A549 (cell line): Measurements from ENCODE around the gene ARHGAP35. TPM values are rescaled to one million over a fixed set of nuclear protein-coding genes. Genes with fewer than 3 reads are reported as not detected.
A peak's percentile ranks its signal among the peaks of the same experiment; 100 is the strongest.

Experiments
- ATAC-seq, 2 experiments: fragments of 200-7000 bp in 1 of 2; fragments of >200 bp in 1 of 2; cut with Nextera tagmentation in 1 of 2; cut with Tn5 transposase in 1 of 2; 3 replicates each; pipeline versions ENCODE4 v1.8.0 to v1.9.1; 2018 to 2020; ENCODE audit warnings: mild to moderate bottlenecking in 1 of 2, moderate library complexity in 1 of 2
- CTCF ChIA-PET: fragments of 300-600 bp; sonication (Branson Sonifier 250); formaldehyde crosslinking; extraction: SDS; loops from one replicate; lab custom pipeline; 2021; ENCODE audit warnings: antibody characterized with exemption, inconsistent platforms; lab: Yijun Ruan, JAX
- POLR2A ChIA-PET: fragments of 350-600 bp; formaldehyde crosslinking; extraction: SDS; loops from one replicate; lab custom pipeline; 2021; ENCODE audit warnings: antibody characterized with exemption, inconsistent platforms; lab: Yijun Ruan, JAX
- DNase-seq, 2 experiments: peaks; one replicate each; pipeline versions ENCODE4 v3.0.0 to v3.0.0-alpha.2; 2011 to 2016; ENCODE audit warnings: low read depth in 1 of 2, low spot score in 1 of 2
- FAIRE-seq: peaks from 2 replicates; lab custom pipeline; 2011; peaks lifted over from hg19 to GRCh38; lab: Jason Lieb, UNC
- H3K27ac ChIP-seq, 2 experiments: fragments of >200 bp; sonication (Bioruptor Twin); formaldehyde crosslinking; 3 replicates each; pipeline ENCODE4 v1.5.1; 2016 to 2017
- H3K4me1 ChIP-seq: fragments of >200 bp; sonication (Bioruptor Twin); formaldehyde crosslinking; 3 replicates; pipeline ENCODE4 v1.6.1; 2016
- H3K4me2 ChIP-seq: fragments of >200 bp; sonication (Bioruptor Twin); formaldehyde crosslinking; 3 replicates; pipeline ENCODE4 v1.6.1; 2016
- H3K4me3 ChIP-seq: fragments of >200 bp; sonication (Bioruptor Twin); formaldehyde crosslinking; 3 replicates; pipeline ENCODE4 v1.5.1; 2016
- H3K9me3 ChIP-seq: fragments of >200 bp; sonication (Bioruptor Twin); formaldehyde crosslinking; 3 replicates; pipeline ENCODE4 v1.6.1; 2016
- CEBPB ChIP-seq, 2 experiments: fragments of >200 bp in 1 of 2; sonication (Bioruptor Twin) in 1 of 2; formaldehyde crosslinking in 1 of 2; IDR thresholded peaks; 2 replicates each; pipeline ENCODE4 v1.6.1; 2012 to 2016
- CHD2 ChIP-seq: fragments of 150-350 bp; IDR thresholded peaks from 2 replicates; pipeline ENCODE4 v1.6.1; 2014; ENCODE audit warnings: low read length; ENCODE audit not compliant: partially characterized antibody
- CHD4 ChIP-seq: fragments of 200-600 bp; sonication (generic); IDR thresholded peaks from 2 replicates; pipeline ENCODE4 v1.6.1; 2016; ENCODE audit warnings: antibody characterized with exemption, mild to moderate bottlenecking, borderline replicate concordance
- EHF ChIP-seq: fragments of 250-450 bp; sonication (Bioruptor Pico); IDR thresholded peaks from 2 replicates; pipeline ENCODE4 v1.5.0; 2020; ENCODE audit warnings: mild to moderate bottlenecking
- EP300 ChIP-seq, 2 experiments: fragments of >200 bp; sonication (Bioruptor Twin); formaldehyde crosslinking; IDR thresholded peaks; 2 replicates in 1 of 2; 3 replicates in 1 of 2; pipeline ENCODE4 v1.6.1; 2016 to 2017
- ESRRA ChIP-seq: fragments of 150-350 bp; IDR thresholded peaks from 2 replicates; pipeline ENCODE4 v1.6.1; 2014; ENCODE audit warnings: mild to moderate bottlenecking, low read length, borderline replicate concordance
- FOSB ChIP-seq: fragments of 250-450 bp; sonication (Bioruptor Pico); IDR thresholded peaks from 2 replicates; pipeline ENCODE4 v1.5.0; 2020; ENCODE audit warnings: mild to moderate bottlenecking, moderate library complexity
- FOSL2 ChIP-seq, 2 experiments: fragments of 450-650 bp in 1 of 2; fragments of >200 bp in 1 of 2; sonication (Bioruptor Twin) in 1 of 2; formaldehyde crosslinking; IDR thresholded peaks; 2 replicates each; pipeline versions ENCODE4 v1.5.0 to v1.6.1; 2016 to 2020; ENCODE audit warnings: mild to moderate bottlenecking in 1 of 2, moderate library complexity in 1 of 2
- FOXS1 ChIP-seq: fragments of 250-450 bp; sonication (Bioruptor Pico); IDR thresholded peaks from 2 replicates; pipeline ENCODE4 v1.5.0; 2020; ENCODE audit warnings: mild to moderate bottlenecking, moderate library complexity
- HDAC2 ChIP-seq: fragments of 200-600 bp; sonication (generic); IDR thresholded peaks from 2 replicates; pipeline ENCODE4 v1.6.1; 2016
- HES2 ChIP-seq: fragments of >200 bp; sonication (Bioruptor Twin); formaldehyde crosslinking; IDR thresholded peaks from 2 replicates; pipeline ENCODE4 v1.6.1; 2016
- HMGXB4 ChIP-seq: fragments of 250-450 bp; sonication (Bioruptor Pico); IDR thresholded peaks from 2 replicates; pipeline ENCODE4 v1.5.0; 2021; ENCODE audit warnings: mild to moderate bottlenecking, moderate library complexity, borderline replicate concordance
- HOXB5 ChIP-seq: fragments of 250-450 bp; sonication (Bioruptor Pico); IDR thresholded peaks from 2 replicates; pipeline ENCODE4 v1.5.0; 2020; ENCODE audit warnings: mild to moderate bottlenecking, moderate library complexity
- JUN ChIP-seq, 2 experiments: fragments of >200 bp; sonication (Bioruptor Twin); formaldehyde crosslinking; IDR thresholded peaks; 2 replicates in 1 of 2; 3 replicates in 1 of 2; pipeline ENCODE4 v1.6.1; 2016 to 2017
- JUNB ChIP-seq: fragments of >200 bp; sonication (Bioruptor Twin); formaldehyde crosslinking; IDR thresholded peaks from 2 replicates; pipeline ENCODE4 v1.6.1; 2016
- KDM5A ChIP-seq: fragments of 200-600 bp; sonication (generic); IDR thresholded peaks from 2 replicates; pipeline ENCODE4 v1.6.1; 2016; ENCODE audit warnings: antibody characterized with exemption, mild to moderate bottlenecking
- MAFK ChIP-seq: fragments of 450-650 bp; IDR thresholded peaks from 2 replicates; pipeline ENCODE4 v1.6.1; 2014; ENCODE audit not compliant: partially characterized antibody
- MAX ChIP-seq: IDR thresholded peaks from 2 replicates; pipeline ENCODE4 v1.6.1; 2012
- MAZ ChIP-seq: fragments of 150-350 bp; IDR thresholded peaks from 2 replicates; pipeline ENCODE4 v1.6.1; 2014; ENCODE audit warnings: antibody characterized with exemption, low read depth, low read length, borderline replicate concordance
- NR3C1 ChIP-seq: fragments of >200 bp; sonication (Bioruptor Twin); formaldehyde crosslinking; IDR thresholded peaks from 3 replicates; pipeline ENCODE4 v1.6.1; 2017
- PHF8 ChIP-seq: fragments of 200-600 bp; sonication (generic); IDR thresholded peaks from 2 replicates; pipeline ENCODE4 v1.6.1; 2016; ENCODE audit warnings: low read depth, mild to moderate bottlenecking, antibody characterized with exemption, moderate library complexity, borderline replicate concordance
- POLR2A ChIP-seq: IDR thresholded peaks from 2 replicates; pipeline ENCODE4 v1.6.1; 2012; ENCODE audit warnings: mild to moderate bottlenecking, low read length
- REST ChIP-seq: fragments of 200-600 bp; sonication (generic); IDR thresholded peaks from 2 replicates; pipeline ENCODE4 v1.6.1; 2016; ENCODE audit warnings: antibody characterized with exemption, mild to moderate bottlenecking, moderate library complexity
- RFX5 ChIP-seq: fragments of 450-650 bp; IDR thresholded peaks from 2 replicates; pipeline ENCODE4 v1.7.1; 2014; ENCODE audit warnings: antibody characterized with exemption, mild to moderate bottlenecking, moderate library complexity
- SREBF2 ChIP-seq: fragments of 450-650 bp; IDR thresholded peaks from 2 replicates; pipeline ENCODE4 v1.6.1; 2014; ENCODE audit warnings: mild to moderate bottlenecking, moderate library complexity
- TP53 ChIP-seq: fragments of 250-450 bp; sonication (Bioruptor Pico); IDR thresholded peaks from 2 replicates; pipeline ENCODE4 v1.5.0; 2021; ENCODE audit warnings: mild to moderate bottlenecking, moderate library complexity
- ZC3H11A ChIP-seq: fragments of 450-650 bp; IDR thresholded peaks from 2 replicates; pipeline ENCODE4 v1.6.1; 2014; ENCODE audit warnings: antibody characterized with exemption, mild to moderate bottlenecking
- ZSCAN20 ChIP-seq: fragments of 250-450 bp; sonication (Bioruptor Pico); IDR thresholded peaks from 2 replicates; pipeline ENCODE4 v1.8.0; 2022; ENCODE audit warnings: mild to moderate bottlenecking, moderate library complexity
- WGBS: methylation state at CpG from one replicate; pipeline ENCODE4 v1.1.6; 2017; ENCODE audit errors: missing lambda C conversion rate; 5-methylcytosine and 5-hydroxymethylcytosine counted together
- polyA plus RNA-seq, 4 experiments: library from polyadenylated mRNA; depleted of rRNA in 3 of 4; stranded (reverse); fragments of >200 nt; fragmentation: RNase III in 1 of 4; extraction: RNeasy Plus Mini Kit Qiagen cat#74134 plus additional on column Dnase treatment in 1 of 4; gene quantifications; 2 replicates in 3 of 4; 3 replicates in 1 of 4; pipeline ENCODE4 v1.2.3, GENCODE V29; 2011 to 2017
- TF ChIP-seq, protein P1 (sequence below): fragments of >200 bp; sonication (Bioruptor Twin); formaldehyde crosslinking; IDR thresholded peaks from 3 replicates; pipeline ENCODE4 v1.5.1; 2016

ARHGAP35 gene
- polyA plus RNA-seq, 2 of the 4 experiments (the other 2 are of a cell fraction), result 33.3 to 48.5 TPM

- TF ChIP-seq CHD4 (no peak), EHF (no peak), NR3C1 (no peak), HMGXB4 (CRISPR knock-in tag) (no peak), MAFK (no peak), HOXB5 (CRISPR knock-in tag) (no peak), JUNB (no peak)
These were observed 3.2 kb downstream of the ARHGAP35 start (continued) for GRCh38 chr19:46863818-46864629.

DNA sequence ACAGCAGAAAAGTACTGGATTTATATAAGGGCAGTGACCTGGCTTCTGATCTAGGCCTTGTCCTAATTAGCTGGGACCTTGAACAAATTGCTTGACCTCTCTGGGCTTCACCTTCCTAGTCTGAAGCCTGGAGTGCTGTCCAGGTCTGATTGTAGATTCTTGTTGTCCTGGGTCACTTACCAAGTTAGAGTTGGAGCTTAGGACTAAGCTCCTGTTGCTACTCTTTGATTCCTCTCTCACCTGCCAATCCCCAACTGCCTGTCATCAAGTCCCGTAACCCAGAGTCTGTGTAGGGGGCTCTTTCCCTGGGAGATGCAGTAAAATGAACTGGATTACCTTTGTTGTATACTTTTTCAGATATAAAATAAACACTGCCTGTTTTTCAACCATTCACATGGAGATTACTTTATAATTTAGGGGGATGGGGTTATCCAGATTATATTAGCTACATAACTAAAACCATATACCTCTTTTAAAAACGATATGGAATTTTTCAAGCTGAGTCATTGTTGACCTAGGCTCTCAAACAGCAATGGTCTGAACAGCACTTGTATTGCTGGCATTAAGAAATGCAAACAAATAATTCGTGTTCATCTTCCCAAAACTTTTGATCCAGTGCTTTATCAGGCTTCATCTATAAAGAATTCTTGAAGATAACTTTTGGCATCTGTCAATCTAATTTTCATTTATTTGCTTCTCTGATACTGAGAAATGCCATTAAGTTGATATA is 5.8 kb downstream of the ARHGAP35 start:
- H3K4me3 ChIP-seq, result peak overlapping the region; percentile 4; the same call in 1 of the 3 replicates
- peak; percentile 58 to 62 for DNase-seq
- POLR2A ChIA-PET, result no interaction called here
- CTCF ChIA-PET, result interaction anchor here (1.0 to 6.4 kb wide), 7 partner anchors 8 to 135 kb away, joined by 3 to 47 read pairs (median 4); no protein-coding TSS in a partner anchor
- ATAC-seq, result peak in 1 of 2 experiments; percentile 60; a peak in 3 of 6 replicates
- peak overlapping the region; percentile 62 to 81 for H3K27ac ChIP-seq
- peak overlapping the region; percentile 75 for H3K4me2 ChIP-seq
- H3K9me3 ChIP-seq, result no peaks in the 10 kb centered on the region
- H3K4me1 ChIP-seq, result peaks cover 76% of the 10 kb centered on the region
- peak; percentile 94 for FAIRE-seq
- 5% methylated on average over 3 of the region's 3 CpGs for WGBS
- peak; percentile 43 for TF ChIP-seq MAX
- peak in 1 of 2 experiments; percentile 37; a peak in 1 of 5 replicates for TF ChIP-seq EP300 (IDR thresholded peaks at IDR 0.05)
- peak; percentile 62; the same call in 1 of the 2 replicates for TF ChIP-seq FOSL2 (IDR thresholded peaks at IDR 0.05)
- peak; percentile 88 for TF ChIP-seq FOSL2 (CRISPR knock-in tag; IDR thresholded peaks at IDR 0.05)
- no peak for TF ChIP-seq HDAC2
- TF ChIP-seq ZC3H11A, result no peak
- no peak for TF ChIP-seq TP53 (CRISPR knock-in tag)
- TF ChIP-seq MAZ, result no peak
- TF ChIP-seq HES2, result no peak
- peak in 1 of 2 experiments; percentile 87; a peak in 2 of 4 replicates for TF ChIP-seq CEBPB (IDR thresholded peaks at IDR 0.05)
- TF ChIP-seq RFX5, result no peak
- TF ChIP-seq ESRRA, result no peak
- TF ChIP-seq KDM5A, result no peak
- no peak for TF ChIP-seq HOXB5 (CRISPR knock-in tag)
- no peak for TF ChIP-seq NR3C1
- no peak for TF ChIP-seq ZSCAN20 (CRISPR knock-in tag)
- no peak for TF ChIP-seq FOXS1 (CRISPR knock-in tag)
- no peak for TF ChIP-seq FOSB (CRISPR knock-in tag)
- TF ChIP-seq JUNB, result peak; percentile 74
- TF ChIP-seq REST, result no peak
- peak; percentile 91 for TF ChIP-seq MAFK
- TF ChIP-seq CHD2, result no peak
- TF ChIP-seq SREBF2, result no peak
- TF ChIP-seq PHF8, result no peak
- peak in 1 of 2 experiments; percentile 60; a peak in 1 of 5 replicates for TF ChIP-seq JUN (IDR thresholded peaks at IDR 0.05)
- TF ChIP-seq, protein P1, sequence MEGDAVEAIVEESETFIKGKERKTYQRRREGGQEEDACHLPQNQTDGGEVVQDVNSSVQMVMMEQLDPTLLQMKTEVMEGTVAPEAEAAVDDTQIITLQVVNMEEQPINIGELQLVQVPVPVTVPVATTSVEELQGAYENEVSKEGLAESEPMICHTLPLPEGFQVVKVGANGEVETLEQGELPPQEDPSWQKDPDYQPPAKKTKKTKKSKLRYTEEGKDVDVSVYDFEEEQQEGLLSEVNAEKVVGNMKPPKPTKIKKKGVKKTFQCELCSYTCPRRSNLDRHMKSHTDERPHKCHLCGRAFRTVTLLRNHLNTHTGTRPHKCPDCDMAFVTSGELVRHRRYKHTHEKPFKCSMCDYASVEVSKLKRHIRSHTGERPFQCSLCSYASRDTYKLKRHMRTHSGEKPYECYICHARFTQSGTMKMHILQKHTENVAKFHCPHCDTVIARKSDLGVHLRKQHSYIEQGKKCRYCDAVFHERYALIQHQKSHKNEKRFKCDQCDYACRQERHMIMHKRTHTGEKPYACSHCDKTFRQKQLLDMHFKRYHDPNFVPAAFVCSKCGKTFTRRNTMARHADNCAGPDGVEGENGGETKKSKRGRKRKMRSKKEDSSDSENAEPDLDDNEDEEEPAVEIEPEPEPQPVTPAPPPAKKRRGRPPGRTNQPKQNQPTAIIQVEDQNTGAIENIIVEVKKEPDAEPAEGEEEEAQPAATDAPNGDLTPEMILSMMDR, result no peak
- no peak for TF ChIP-seq POLR2A
